ENCODE results near the gene ARRDC4. TPM values are rescaled to one million over a fixed set of nuclear protein-coding genes. Genes with fewer than 3 reads are reported as not detected.

Gene ARRDC4, protein sequence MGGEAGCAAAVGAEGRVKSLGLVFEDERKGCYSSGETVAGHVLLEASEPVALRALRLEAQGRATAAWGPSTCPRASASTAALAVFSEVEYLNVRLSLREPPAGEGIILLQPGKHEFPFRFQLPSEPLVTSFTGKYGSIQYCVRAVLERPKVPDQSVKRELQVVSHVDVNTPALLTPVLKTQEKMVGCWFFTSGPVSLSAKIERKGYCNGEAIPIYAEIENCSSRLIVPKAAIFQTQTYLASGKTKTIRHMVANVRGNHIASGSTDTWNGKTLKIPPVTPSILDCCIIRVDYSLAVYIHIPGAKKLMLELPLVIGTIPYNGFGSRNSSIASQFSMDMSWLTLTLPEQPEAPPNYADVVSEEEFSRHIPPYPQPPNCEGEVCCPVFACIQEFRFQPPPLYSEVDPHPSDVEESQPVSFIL
- 10 to 100 TPM; 29.6 to 31.0 TPM for total RNA-seq

DNA sequence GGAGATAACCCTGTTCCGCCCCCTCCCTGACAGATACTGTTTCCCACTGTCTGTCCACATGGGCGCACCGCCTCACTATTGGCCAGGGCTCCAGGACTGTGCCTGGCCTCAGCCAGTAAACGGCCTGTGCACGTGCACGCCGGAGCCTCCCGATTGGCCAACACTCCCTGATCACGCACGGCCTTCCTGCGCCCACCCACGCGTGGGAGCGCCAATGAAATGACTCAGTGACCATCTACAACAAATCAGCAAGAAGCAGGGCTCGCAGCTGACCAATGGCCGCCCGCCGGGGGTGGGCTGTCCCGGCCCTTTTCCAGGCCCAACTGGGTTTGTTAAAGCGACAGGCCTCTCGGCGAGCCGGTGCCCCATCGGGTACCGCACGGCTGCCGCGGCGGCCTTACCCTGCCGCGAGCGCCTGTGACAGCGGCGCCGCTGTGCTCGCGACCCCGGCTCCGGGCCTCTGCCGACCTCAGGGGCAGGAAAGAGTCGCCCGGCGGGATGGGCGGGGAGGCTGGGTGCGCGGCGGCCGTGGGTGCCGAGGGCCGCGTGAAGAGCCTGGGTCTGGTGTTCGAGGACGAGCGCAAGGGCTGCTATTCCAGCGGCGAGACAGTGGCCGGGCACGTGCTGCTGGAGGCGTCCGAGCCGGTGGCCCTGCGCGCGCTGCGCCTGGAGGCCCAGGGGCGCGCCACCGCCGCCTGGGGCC lies at the start of gene ARRDC4:
Gene ARRDC4 (plus strand): TSS at position 340 of the 703 bp plus-strand sequence. CDS start 159 bp downstream, at position 499.
- intact Hi-C loops (cut with DNase I) = no loop called here
- 0 to 2% methylated on average over 16 to 55 of the region's 69 CpGs for WGBS, 2 donors
- H3K4me1 ChIP-seq = peaks cover 38% of the 10 kb centered on the region
- no peaks in the 10 kb centered on the region for H3K36me3 ChIP-seq (replicated peaks in 1 of 2; ENCODE audit: insufficient read depth in 1 of 2, low read depth in 2 of 2)
- no peaks in the 10 kb centered on the region for H3K9me3 ChIP-seq
- DNase-seq = peak; percentile 100
- peak within 1 kb of the TSS; percentile 87 to 97 (median 94) for H3K27ac ChIP-seq
- H3K27me3 ChIP-seq = no peaks in the 10 kb centered on the region
- ATAC-seq = peak; percentile 95
- H3K4me3 ChIP-seq = peak within 1 kb of the TSS; percentile 75 to 77
- TF ChIP-seq, protein P1, sequence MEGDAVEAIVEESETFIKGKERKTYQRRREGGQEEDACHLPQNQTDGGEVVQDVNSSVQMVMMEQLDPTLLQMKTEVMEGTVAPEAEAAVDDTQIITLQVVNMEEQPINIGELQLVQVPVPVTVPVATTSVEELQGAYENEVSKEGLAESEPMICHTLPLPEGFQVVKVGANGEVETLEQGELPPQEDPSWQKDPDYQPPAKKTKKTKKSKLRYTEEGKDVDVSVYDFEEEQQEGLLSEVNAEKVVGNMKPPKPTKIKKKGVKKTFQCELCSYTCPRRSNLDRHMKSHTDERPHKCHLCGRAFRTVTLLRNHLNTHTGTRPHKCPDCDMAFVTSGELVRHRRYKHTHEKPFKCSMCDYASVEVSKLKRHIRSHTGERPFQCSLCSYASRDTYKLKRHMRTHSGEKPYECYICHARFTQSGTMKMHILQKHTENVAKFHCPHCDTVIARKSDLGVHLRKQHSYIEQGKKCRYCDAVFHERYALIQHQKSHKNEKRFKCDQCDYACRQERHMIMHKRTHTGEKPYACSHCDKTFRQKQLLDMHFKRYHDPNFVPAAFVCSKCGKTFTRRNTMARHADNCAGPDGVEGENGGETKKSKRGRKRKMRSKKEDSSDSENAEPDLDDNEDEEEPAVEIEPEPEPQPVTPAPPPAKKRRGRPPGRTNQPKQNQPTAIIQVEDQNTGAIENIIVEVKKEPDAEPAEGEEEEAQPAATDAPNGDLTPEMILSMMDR (IDR thresholded peaks at IDR 0.05) = no peak
- TF ChIP-seq POLR2A (IDR thresholded peaks at IDR 0.05) = peak; percentile 82 to 89 (median 88)

DNA sequence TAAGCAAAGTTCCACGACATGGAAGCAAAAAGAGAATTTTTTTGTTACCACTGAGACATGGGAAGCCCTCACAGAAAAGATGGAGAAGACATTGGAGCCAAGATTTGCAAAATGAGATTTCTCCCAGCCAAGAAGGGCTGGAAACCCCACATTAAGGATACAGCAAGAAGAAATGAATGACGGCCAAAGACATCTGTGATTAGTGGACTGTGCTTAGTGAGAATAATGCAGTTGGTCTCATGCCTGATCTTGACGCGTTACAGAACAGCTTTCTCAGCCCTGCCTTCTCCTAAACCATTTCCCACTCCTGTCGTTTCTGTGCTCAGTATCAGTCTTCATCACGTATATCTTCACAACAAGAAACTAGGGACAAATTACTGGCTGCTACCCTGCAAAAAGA lies 45.8 kb upstream of the ARRDC4 start:
- Histone ChIP-seq H3K36me3 (replicated peaks in 1 of 2; ENCODE audit: insufficient read depth in 1 of 2, low read depth in 2 of 2) (no peaks in the 10 kb centered on the region), H3K27me3 (no peaks in the 10 kb centered on the region), H3K9me3 (no peaks in the 10 kb centered on the region), H3K4me1 (no peaks in the 10 kb centered on the region), H3K4me3 (no peak overlapping the region), H3K27ac (no peak overlapping the region)
- TF ChIP-seq, protein P1 (IDR thresholded peaks at IDR 0.05) = no peak
- no peak for TF ChIP-seq POLR2A (IDR thresholded peaks at IDR 0.05)
- DNase-seq (no peak), ATAC-seq (no peak)
- WGBS, 2 donors = 67 to 68% methylated on average over 6 of the region's 6 CpGs
- intact Hi-C loops (cut with DNase I) = no loop called here

DNA sequence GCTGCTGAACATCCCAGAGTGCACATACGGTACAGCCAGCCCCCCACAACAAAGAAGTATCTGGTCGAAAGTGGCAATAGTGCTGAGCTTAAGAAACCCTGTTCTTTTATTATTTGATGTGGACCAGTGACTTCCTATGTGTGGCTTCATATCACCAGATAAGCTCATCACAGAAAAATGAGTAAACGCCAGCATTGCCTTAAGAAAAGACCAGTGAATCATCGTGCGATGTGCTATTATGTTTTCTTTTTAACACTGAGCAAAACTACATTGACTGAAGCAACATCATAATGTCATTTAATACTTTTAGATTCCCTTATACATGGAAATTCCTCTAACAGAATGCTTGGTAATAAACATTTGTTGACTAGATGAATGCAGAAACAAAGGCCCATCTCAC lies 45.2 kb upstream of the ARRDC4 start:
- no peak for ATAC-seq

DNA sequence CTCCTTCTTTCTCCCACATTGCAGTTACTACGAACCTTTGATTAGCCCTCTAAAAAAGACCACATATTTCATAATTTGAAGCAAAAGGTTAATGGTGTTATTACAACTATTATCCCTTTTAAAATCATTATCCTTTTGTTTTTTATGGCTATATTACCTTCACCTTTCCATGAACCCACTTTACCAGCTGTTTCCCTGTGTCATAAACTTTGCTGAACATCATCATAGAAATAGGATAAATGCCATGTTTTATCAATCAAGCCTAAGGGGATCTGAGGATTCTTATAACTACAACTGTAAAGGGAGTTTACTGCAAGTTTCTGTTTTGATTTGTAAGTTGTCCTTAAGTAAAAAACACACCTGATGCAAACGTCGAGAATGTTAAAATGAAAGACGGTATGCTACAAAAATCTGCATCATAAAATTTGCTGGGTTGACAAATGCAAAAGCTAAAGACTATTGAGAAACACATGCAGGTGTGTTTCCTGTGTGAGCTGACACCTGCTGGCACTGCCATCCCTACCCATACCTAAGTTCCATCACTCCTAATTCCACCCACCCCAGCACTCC lies 39.1 kb upstream of the ARRDC4 start:
- no peaks in the 10 kb centered on the region for H3K9me3 ChIP-seq
- intact Hi-C loops (cut with DNase I) = no loop called here
- DNase-seq (no peak), ATAC-seq (no peak)
- no peak overlapping the region for H3K27ac ChIP-seq
- TF ChIP-seq, protein P1 (IDR thresholded peaks at IDR 0.05) = no peak
- TF ChIP-seq POLR2A (IDR thresholded peaks at IDR 0.05) = no peak
- no peak overlapping the region for H3K4me3 ChIP-seq
- H3K27me3 ChIP-seq = no peaks in the 10 kb centered on the region
- H3K36me3 ChIP-seq (replicated peaks in 1 of 2; ENCODE audit: insufficient read depth in 1 of 2, low read depth in 2 of 2) = no peaks in the 10 kb centered on the region
- WGBS, 2 donors = 79 to 82% methylated on average over 4 of the region's 4 CpGs
- H3K4me1 ChIP-seq = no peaks in the 10 kb centered on the region

More for the DNA sequence above, 45.2 kb upstream of the ARRDC4 start:
- intact Hi-C loops (cut with DNase I) = no loop called here
- no peak overlapping the region for H3K4me3 ChIP-seq
- no peaks in the 10 kb centered on the region for H3K27me3 ChIP-seq
- H3K36me3 ChIP-seq (replicated peaks in 1 of 2; ENCODE audit: insufficient read depth in 1 of 2, low read depth in 2 of 2) = no peaks in the 10 kb centered on the region
- H3K4me1 ChIP-seq = no peaks in the 10 kb centered on the region
- no peaks in the 10 kb centered on the region for H3K9me3 ChIP-seq
- H3K27ac ChIP-seq = no peak overlapping the region
- TF ChIP-seq, protein P1 (IDR thresholded peaks at IDR 0.05) = no peak
- TF ChIP-seq POLR2A (IDR thresholded peaks at IDR 0.05) = no peak
- WGBS, 2 donors = 66 to 75% methylated on average over 5 of the region's 5 CpGs
- no peak for DNase-seq
